B cell (primary cell): Measurements from ENCODE around the gene PTPRN2.

Experiments
- CTCF ChIP-seq: fragments of 200-600 bp; IDR thresholded peaks from one replicate; pipeline ENCODE4 v1.8.0; 2022; ENCODE audit warnings: antibody characterized with exemption, mild to moderate bottlenecking
- EZH2 ChIP-seq: IDR thresholded peaks from 2 replicates; pipeline ENCODE4 v1.6.1; 2012; ENCODE audit warnings: borderline replicate concordance, low read depth, mild to moderate bottlenecking, moderate library complexity, low read length; ENCODE audit not compliant: insufficient read depth, poor library complexity, severe bottlenecking

- TF ChIP-seq CTCF (no peak), EZH2 (no peak)
Observed at GRCh38 chr7:157782041-157782440, 805.6 kb downstream of the PTPRN2 start.
